IMR-90 (cell line): Measurements from ENCODE around the gene CSNK2A1. TPM values are rescaled to one million over a fixed set of nuclear protein-coding genes. Genes with fewer than 3 reads are reported as not detected.

ENCODE experiments used
- ATAC-seq: fragments of 200-7000 bp; cut with Tn5 transposase; 2 replicates; pipeline ENCODE4 v1.9.1; 2020; ENCODE audit warnings: low read depth, mild to moderate bottlenecking, moderate library complexity
- BruUV-seq: library from RNA; stranded (reverse); fragments of 400-500 nt; replicated peaks from 2 replicates; lab custom pipeline; 2021; lab: Mats Ljungman, UMichigan
- CTCF ChIA-PET: fragments of 300-600 bp; formaldehyde crosslinking; extraction: SDS; loops from one replicate; lab custom pipeline; 2021; ENCODE audit warnings: antibody characterized with exemption; lab: Yijun Ruan, JAX
- POLR2A ChIA-PET: fragments of 300-600 bp; sonication (Branson Sonifier 250); formaldehyde crosslinking; loops from one replicate; lab custom pipeline; 2022; ENCODE audit warnings: antibody characterized with exemption; ENCODE audit not compliant: unreplicated experiment; lab: Charles Lee
- DNase-seq: peaks from one replicate; pipeline ENCODE4 v3.0.0; 2013
- H2AFZ ChIP-seq: replicated peaks from 2 replicates; pipeline ENCODE3; 2013; ENCODE audit warnings: low read length, mild to moderate bottlenecking; ENCODE audit not compliant: poor library complexity
- H2AK5ac ChIP-seq: 2 replicates; pipeline ENCODE4 v1.6.1; 2013; ENCODE audit warnings: low read depth, low read length, inconsistent platforms
- H2AK9ac ChIP-seq: replicated peaks from 2 replicates; pipeline ENCODE3; 2013; ENCODE audit warnings: mild to moderate bottlenecking, low read depth, low read length, moderate library complexity; ENCODE audit not compliant: poor library complexity
- H2BK120ac ChIP-seq: 2 replicates; pipeline ENCODE4 v1.6.1; 2013; ENCODE audit warnings: low read depth, low read length, inconsistent platforms
- H2BK15ac ChIP-seq: 3 replicates; pipeline ENCODE4 v1.6.1; 2013; ENCODE audit warnings: low read depth, low read length, inconsistent platforms
- H2BK20ac ChIP-seq: 2 replicates; pipeline ENCODE4 v1.6.1; 2013; ENCODE audit warnings: low read depth, mild to moderate bottlenecking, inconsistent platforms, low read length, moderate library complexity
- H2BK5ac ChIP-seq: 2 replicates; pipeline ENCODE4 v1.6.1; 2013; ENCODE audit warnings: mild to moderate bottlenecking, low read depth, low read length, inconsistent platforms; ENCODE audit not compliant: poor library complexity, severe bottlenecking
- H3K14ac ChIP-seq: replicated peaks from 2 replicates; pipeline ENCODE4 v1.6.1; 2013; ENCODE audit warnings: low read depth, low read length, inconsistent platforms
- H3K18ac ChIP-seq: 2 replicates; pipeline ENCODE4 v1.6.1; 2013; ENCODE audit warnings: low read depth, low read length, control low read depth
- H3K23ac ChIP-seq: 2 replicates; pipeline ENCODE4 v1.6.1; 2013; ENCODE audit warnings: low read depth, low read length, inconsistent platforms
- H3K27ac ChIP-seq: 2 replicates; pipeline ENCODE4 v1.5.1; 2013; ENCODE audit warnings: mild to moderate bottlenecking, control low read depth, low read length; ENCODE audit not compliant: insufficient read depth
- H3K27me3 ChIP-seq: 2 replicates; pipeline ENCODE4 v1.6.1; 2013; ENCODE audit warnings: low read length; ENCODE audit not compliant: control insufficient read depth, insufficient read depth
- H3K36me3 ChIP-seq: 2 replicates; pipeline ENCODE4 v1.6.1; 2013; ENCODE audit warnings: low read length, mixed read lengths; ENCODE audit not compliant: control insufficient read depth, insufficient read depth
- H3K4ac ChIP-seq: 2 replicates; pipeline ENCODE4 v1.6.1; 2013; ENCODE audit warnings: low read depth, low read length, inconsistent platforms
- H3K4me1 ChIP-seq: 2 replicates; pipeline ENCODE4 v1.6.1; 2013; ENCODE audit warnings: low read length, mixed read lengths; ENCODE audit not compliant: control insufficient read depth, insufficient read depth
- H3K4me2 ChIP-seq: 2 replicates; pipeline ENCODE4 v1.6.1; 2013; ENCODE audit warnings: low read depth, mild to moderate bottlenecking, control low read depth, low read length, moderate library complexity
- H3K4me3 ChIP-seq: 2 replicates; pipeline ENCODE4 v1.5.1; 2013; ENCODE audit warnings: low read depth, mild to moderate bottlenecking, control low read depth, low read length, moderate library complexity; ENCODE audit not compliant: insufficient read depth
- H3K56ac ChIP-seq: 2 replicates; pipeline ENCODE4 v1.6.1; 2013; ENCODE audit warnings: low read length, inconsistent platforms; ENCODE audit not compliant: insufficient read depth; ENCODE audit errors: extremely low read depth
- H3K79me1 ChIP-seq, 2 experiments: 2 replicates each; pipeline ENCODE4 v1.6.1; 2013; ENCODE audit warnings: low read length in 2 of 2, inconsistent platforms in 1 of 2, low read depth in 1 of 2
- H3K9ac ChIP-seq: 2 replicates; pipeline ENCODE4 v1.6.1; 2013; ENCODE audit warnings: low read depth, low read length, control low read depth
- H3K9me1 ChIP-seq: 2 replicates; pipeline ENCODE4 v1.6.1; 2013; ENCODE audit warnings: low read length, inconsistent platforms; ENCODE audit not compliant: insufficient read depth
- H3K9me3 ChIP-seq: 2 replicates; pipeline ENCODE4 v1.6.1; 2013; ENCODE audit warnings: low read length; ENCODE audit not compliant: control insufficient read depth, insufficient read depth
- H4K20me1 ChIP-seq: 2 replicates; pipeline ENCODE4 v1.6.1; 2013; ENCODE audit warnings: low read length, inconsistent platforms; ENCODE audit not compliant: insufficient read depth
- H4K5ac ChIP-seq: 2 replicates; pipeline ENCODE4 v1.6.1; 2013; ENCODE audit warnings: mild to moderate bottlenecking, low read depth, low read length, control low read depth
- H4K8ac ChIP-seq, 2 experiments: 2 replicates each; pipeline ENCODE4 v1.6.1; 2013; ENCODE audit warnings: low read depth in 2 of 2, low read length in 2 of 2, control low read depth in 1 of 2, inconsistent platforms in 1 of 2
- H4K91ac ChIP-seq: 2 replicates; pipeline ENCODE4 v1.6.1; 2013; ENCODE audit warnings: low read depth, low read length, inconsistent platforms; ENCODE audit not compliant: insufficient read depth
- BHLHE40 ChIP-seq: fragments of 150-350 bp; IDR thresholded peaks from 2 replicates; pipeline ENCODE4 v1.6.1; 2016; ENCODE audit warnings: mild to moderate bottlenecking, low read depth, low read length
- CEBPB ChIP-seq: IDR thresholded peaks from 2 replicates; pipeline ENCODE4 v1.6.1; 2012; ENCODE audit warnings: low read depth, low read length, improper control_type of control experiment
- CHD1 ChIP-seq: IDR thresholded peaks from 2 replicates; pipeline ENCODE4 v1.6.1; 2012; ENCODE audit warnings: low read depth, low read length, improper control_type of control experiment
- CTCF ChIP-seq: conservative IDR thresholded peaks from 2 replicates; pipeline ENCODE4 v1.5.1; 2012; ENCODE audit warnings: mild to moderate bottlenecking, low read depth, low read length, improper control_type of control experiment
- FOS ChIP-seq: fragments of 150-350 bp; IDR thresholded peaks from 2 replicates; pipeline ENCODE4 v1.6.1; 2016; ENCODE audit warnings: low read depth, low read length
- MAFK ChIP-seq: IDR thresholded peaks from 2 replicates; pipeline ENCODE4 v1.6.1; 2012; ENCODE audit warnings: low read depth, low read length, improper control_type of control experiment
- MAZ ChIP-seq: IDR thresholded peaks from 2 replicates; pipeline ENCODE4 v1.6.1; 2012; ENCODE audit warnings: low read depth, mild to moderate bottlenecking, low read length, improper control_type of control experiment, moderate library complexity, borderline replicate concordance
- MXI1 ChIP-seq: IDR thresholded peaks from 2 replicates; pipeline ENCODE4 v1.6.1; 2012; ENCODE audit warnings: low read depth, mild to moderate bottlenecking, low read length, moderate library complexity, borderline replicate concordance
- NFE2L2 ChIP-seq: fragments of 150-350 bp; IDR thresholded peaks from 2 replicates; pipeline ENCODE4 v1.6.1; 2016; ENCODE audit warnings: low read depth, mild to moderate bottlenecking, low read length
- POLR2A ChIP-seq: IDR thresholded peaks from 2 replicates; pipeline ENCODE4 v1.6.1; 2012; ENCODE audit warnings: mild to moderate bottlenecking, low read depth, low read length
- RAD21 ChIP-seq: IDR thresholded peaks from 2 replicates; pipeline ENCODE4 v1.6.1; 2012; ENCODE audit warnings: low read length, improper control_type of control experiment
- RCOR1 ChIP-seq: IDR thresholded peaks from 2 replicates; pipeline ENCODE4 v1.6.1; 2012; ENCODE audit warnings: mild to moderate bottlenecking, low read length, improper control_type of control experiment; ENCODE audit not compliant: insufficient replicate concordance
- RFX5 ChIP-seq: IDR thresholded peaks from 2 replicates; pipeline ENCODE4 v1.8.0; 2012; ENCODE audit warnings: low read depth, mild to moderate bottlenecking, low read length, moderate library complexity
- SMC3 ChIP-seq: fragments of 150-350 bp; IDR thresholded peaks from 2 replicates; pipeline ENCODE4 v1.6.1; 2016; ENCODE audit warnings: low read depth, mild to moderate bottlenecking, antibody characterized with exemption, low read length, moderate library complexity
- WGBS, 2 experiments: methylation state at CpG; one replicate each; pipeline versions ENCODE4 v1.1.5 to v1.1.7; 2013; ENCODE audit warnings: missing lambda C conversion rate in 2 of 2; ENCODE audit not compliant: insufficient read length in 1 of 2; ENCODE audit errors: extremely low coverage in 2 of 2; 5-methylcytosine and 5-hydroxymethylcytosine counted together
- dilution Hi-C: fragments of 300-500 bp; cut with HindIII; formaldehyde crosslinking; loops from one replicate; pipeline ENCODE4 v1.14.3; 2018; ENCODE audit warnings: low sequenced_read_pairs; ENCODE audit not compliant: unreplicated experiment
- in situ Hi-C: fragments of 300-500 bp; cut with MboI; formaldehyde crosslinking; loops from 3 replicates; pipeline ENCODE4 v1.14.3; 2019; ENCODE audit warnings: low sequenced_read_pairs, inconsistent platforms, mixed read lengths
- intact Hi-C: fragments of 100-400 bp; cut with micrococcal nuclease; formaldehyde crosslinking; loops from 2 replicates; pipeline ENCODE4 v1.10.0; 2022
- polyA plus RNA-seq, 3 experiments: library from polyadenylated mRNA; depleted of rRNA; stranded (reverse); fragments of >200 nt; gene quantifications; 2 replicates each; pipeline ENCODE4 v1.2.3, GENCODE V29; 2012; ENCODE audit warnings: low replicate concordance in 1 of 3
- total RNA-seq: library from RNA; depleted of rRNA; stranded (reverse); fragments of >200 nt; gene quantifications from 2 replicates; pipeline ENCODE4 v1.2.3, GENCODE V29; 2012
- TF ChIP-seq, protein P1 (sequence below): fragments of 150-350 bp; IDR thresholded peaks from 2 replicates; pipeline ENCODE4 v1.6.1; 2017; ENCODE audit warnings: mild to moderate bottlenecking, antibody characterized with exemption, low read length, low read depth
- TF ChIP-seq, protein P2 (sequence below): fragments of 150-350 bp; IDR thresholded peaks from 2 replicates; pipeline ENCODE4 v1.6.1; 2016; ENCODE audit warnings: low read depth, mild to moderate bottlenecking, low read length, moderate library complexity, borderline replicate concordance

Gene CSNK2A1
- total and polyA plus RNA-seq, 2 of the 4 experiments (the other 2 are of a cell fraction), result 86.3 to 151 TPM

- Histone ChIP-seq H4K91ac (no peak overlapping the region), H4K20me1 (peaks cover 13% of the 10 kb centered on the region; the same call in 1 of the 2 replicates), H3K4me3 (no peak overlapping the region), H2BK15ac (no peak overlapping the region), H3K4me2 (no peak overlapping the region), H3K9ac (no peak overlapping the region), H2BK20ac (no peak overlapping the region), H2BK5ac (no peak overlapping the region), H3K14ac (no peak overlapping the region), H3K9me3 (no peaks in the 10 kb centered on the region; the same call in 1 of the 2 replicates), H2AFZ (no peak overlapping the region), H4K5ac (no peak overlapping the region), H3K36me3 (no peaks in the 10 kb centered on the region), H2AK5ac (no peak overlapping the region), H3K18ac (no peak overlapping the region), H3K23ac (no peak overlapping the region), H3K4ac (no peak overlapping the region), H3K79me1 (peaks cover 0 to 18% of the 10 kb centered on the region in 2 experiments; a peak in 2 of 4 replicates), H3K9me1 (no peaks in the 10 kb centered on the region), H3K4me1 (no peaks in the 10 kb centered on the region), H3K27me3 (peaks cover 18% of the 10 kb centered on the region), H2AK9ac (no peak overlapping the region), H3K27ac (no peak overlapping the region), H3K56ac (no peak overlapping the region), H2BK120ac (no peak overlapping the region), H4K8ac (no peak overlapping the region)
- CTCF ChIA-PET, result no interaction called here
- intact Hi-C loops (no loop called here), dilution Hi-C loops (no loop called here), in situ Hi-C loops (loop anchor here (10.0 kb wide), 1 partner anchor 108 kb away; the partner anchor contains the start of gene SRXN1)
- ATAC-seq, result no peak
- BruUV-seq, result no TSS peak
- POLR2A ChIA-PET, result no interaction called here
- TF ChIP-seq FOS, result no peak
- no peak for TF ChIP-seq RAD21
- TF ChIP-seq, protein P1, sequence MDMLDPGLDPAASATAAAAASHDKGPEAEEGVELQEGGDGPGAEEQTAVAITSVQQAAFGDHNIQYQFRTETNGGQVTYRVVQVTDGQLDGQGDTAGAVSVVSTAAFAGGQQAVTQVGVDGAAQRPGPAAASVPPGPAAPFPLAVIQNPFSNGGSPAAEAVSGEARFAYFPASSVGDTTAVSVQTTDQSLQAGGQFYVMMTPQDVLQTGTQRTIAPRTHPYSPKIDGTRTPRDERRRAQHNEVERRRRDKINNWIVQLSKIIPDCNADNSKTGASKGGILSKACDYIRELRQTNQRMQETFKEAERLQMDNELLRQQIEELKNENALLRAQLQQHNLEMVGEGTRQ, result no peak
- TF ChIP-seq MAZ, result no peak
- TF ChIP-seq CEBPB, result no peak
- no peak for TF ChIP-seq POLR2A
- no peak for TF ChIP-seq MAFK
- TF ChIP-seq, protein P2, sequence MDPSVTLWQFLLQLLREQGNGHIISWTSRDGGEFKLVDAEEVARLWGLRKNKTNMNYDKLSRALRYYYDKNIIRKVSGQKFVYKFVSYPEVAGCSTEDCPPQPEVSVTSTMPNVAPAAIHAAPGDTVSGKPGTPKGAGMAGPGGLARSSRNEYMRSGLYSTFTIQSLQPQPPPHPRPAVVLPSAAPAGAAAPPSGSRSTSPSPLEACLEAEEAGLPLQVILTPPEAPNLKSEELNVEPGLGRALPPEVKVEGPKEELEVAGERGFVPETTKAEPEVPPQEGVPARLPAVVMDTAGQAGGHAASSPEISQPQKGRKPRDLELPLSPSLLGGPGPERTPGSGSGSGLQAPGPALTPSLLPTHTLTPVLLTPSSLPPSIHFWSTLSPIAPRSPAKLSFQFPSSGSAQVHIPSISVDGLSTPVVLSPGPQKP, result no peak
- TF ChIP-seq BHLHE40, result no peak
- TF ChIP-seq SMC3, result no peak
- no peak for TF ChIP-seq RCOR1
- TF ChIP-seq CHD1, result no peak
- TF ChIP-seq NFE2L2, result no peak
- TF ChIP-seq CTCF, result no peak
- no peak for TF ChIP-seq MXI1
- TF ChIP-seq RFX5, result no peak
- WGBS, 2 experiments, result 33% methylated on average over 1 of the region's 3 CpGs; no CpG with 5 or more reads in 1 of the 2 experiments
- DNase-seq, result no peak
These were observed 2.8 kb upstream of the CSNK2A1 start for GRCh38 chr20:546353-546752.
